Prostate gland (tissue), 2 donors: ENCODE results near the gene TFF2. TPM values are rescaled to one million over a fixed set of nuclear protein-coding genes. Genes with fewer than 3 reads are reported as not detected.
A peak's percentile ranks its signal among the peaks of the same experiment; 100 is the strongest.

Experiments
- DNase-seq: peaks from one replicate; pipeline ENCODE4 v3.0.0-alpha.2; 2019; ENCODE audit warnings: low spot score
- H3K27ac ChIP-seq, 2 donors: fragments of 200-600 bp; sonication (generic); 2 replicates each; pipeline ENCODE4 v1.5.1; 2017 to 2019
- H3K27me3 ChIP-seq: fragments of 200-600 bp; sonication (generic); replicated peaks from 2 replicates; pipeline ENCODE4 v1.5.1; 2019; ENCODE audit not compliant: insufficient read depth
- H3K36me3 ChIP-seq, 2 donors: fragments of 200-600 bp; sonication (generic); 1 replicate in 1 of 2; 2 replicates in 1 of 2; pipeline versions ENCODE4 v1.5.1 to v1.8.1; 2017 to 2019
- H3K4me1 ChIP-seq: fragments of 200-600 bp; sonication (generic); replicated peaks from 2 replicates; pipeline ENCODE4 v1.5.1; 2019
- H3K4me3 ChIP-seq, 2 donors: fragments of 200-600 bp; sonication (generic); 2 replicates each; pipeline ENCODE4 v1.5.1; 2017 to 2019
- H3K9me3 ChIP-seq: fragments of 200-600 bp; sonication (generic); 2 replicates; pipeline ENCODE4 v1.5.1; 2017
- POLR2A ChIP-seq: fragments of 450-650 bp; IDR thresholded peaks from one replicate; pipeline ENCODE4 v1.6.1; 2016; ENCODE audit warnings: antibody characterized with exemption, mild to moderate bottlenecking
- POLR2AphosphoS5 ChIP-seq: sonication (generic); formaldehyde crosslinking; IDR thresholded peaks from one replicate; pipeline ENCODE4 v1.6.1; 2017; ENCODE audit warnings: antibody characterized with exemption
- WGBS: methylation state at CpG from one replicate; pipeline ENCODE4 v1.1.5; 2018; 5-methylcytosine and 5-hydroxymethylcytosine counted together
- intact Hi-C: fragments of 100-400 bp; cut with DNase I; formaldehyde crosslinking; loops from one replicate; pipeline ENCODE4 v1.14.2; 2022
- total RNA-seq, 2 donors: library from RNA; depleted of rRNA; stranded (reverse); fragments of >200 nt; gene quantifications; one replicate each; pipeline ENCODE4 v1.1.0, GENCODE V29; 2016
- TF ChIP-seq, protein P1 (sequence below), 4 experiments: fragments of 200-600 bp in 2 of 4; fragments of 450-650 bp in 2 of 4; sonication (generic) in 2 of 4; IDR thresholded peaks; 1 replicate in 3 of 4; 2 replicates in 1 of 4; pipeline ENCODE4 v1.5.1; 2016 to 2019; ENCODE audit warnings: antibody characterized with exemption in 4 of 4, mild to moderate bottlenecking in 2 of 4, moderate library complexity in 2 of 4

The TFF2 gene
- total RNA-seq, 2 donors from 2014 or later, result not detected

DNA sequence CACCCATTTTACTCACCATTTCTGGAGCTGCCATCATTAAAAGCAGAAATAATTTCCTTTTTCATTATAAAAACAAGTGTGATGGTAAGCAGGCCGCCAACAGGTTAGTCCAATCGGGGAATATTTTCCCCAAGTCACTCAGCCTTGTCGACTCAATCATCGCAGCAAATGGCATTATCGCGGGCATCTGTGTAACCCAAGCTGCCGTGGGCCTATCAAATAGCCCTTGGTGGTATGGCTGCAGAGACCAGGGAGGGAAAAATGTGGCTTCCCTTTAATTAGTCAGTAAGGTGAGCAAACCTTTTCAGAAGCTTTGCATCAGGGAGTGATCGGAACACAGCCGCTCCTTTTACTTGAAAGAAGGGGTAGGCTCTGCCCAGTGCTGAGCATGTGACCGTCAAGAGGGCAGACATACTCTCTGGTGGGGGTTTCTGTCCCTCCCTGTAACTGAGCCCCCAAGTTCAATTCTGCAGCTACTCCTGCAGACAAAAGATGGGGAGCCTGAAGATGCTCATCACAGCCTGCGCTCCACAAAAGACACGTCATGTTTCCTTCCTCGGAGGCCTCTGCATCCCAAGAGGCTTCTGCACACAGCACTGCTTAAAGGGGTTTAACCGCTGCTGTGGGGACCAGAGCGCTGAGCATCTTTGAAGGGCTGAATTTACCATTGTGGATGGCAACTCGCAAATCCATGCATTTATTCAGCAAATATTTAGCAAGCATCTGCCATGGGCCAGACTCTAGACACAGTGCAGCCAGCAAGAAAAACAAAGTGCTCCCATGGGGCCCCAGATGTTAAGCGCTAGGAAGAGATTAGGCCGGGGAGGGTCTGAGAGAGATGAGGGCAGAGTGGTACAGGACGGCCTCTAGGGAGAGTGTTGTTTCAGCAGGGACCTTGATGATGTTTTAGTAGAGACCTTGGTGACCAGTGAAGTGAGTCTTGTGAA is 46.3 kb upstream of the TFF2 start:
- Histone ChIP-seq H3K27me3 (no peaks in the 10 kb centered on the region), H3K4me3 (no peak overlapping the region), H3K4me1 (no peaks in the 10 kb centered on the region), H3K36me3 (no peaks in the 10 kb centered on the region), H3K27ac (no peak overlapping the region), H3K9me3 (no peaks in the 10 kb centered on the region)
- DNase-seq, result no peak
- intact Hi-C loops, result no loop called here
- 92% methylated on average over 19 of the region's 19 CpGs for WGBS
- TF ChIP-seq, protein P1, sequence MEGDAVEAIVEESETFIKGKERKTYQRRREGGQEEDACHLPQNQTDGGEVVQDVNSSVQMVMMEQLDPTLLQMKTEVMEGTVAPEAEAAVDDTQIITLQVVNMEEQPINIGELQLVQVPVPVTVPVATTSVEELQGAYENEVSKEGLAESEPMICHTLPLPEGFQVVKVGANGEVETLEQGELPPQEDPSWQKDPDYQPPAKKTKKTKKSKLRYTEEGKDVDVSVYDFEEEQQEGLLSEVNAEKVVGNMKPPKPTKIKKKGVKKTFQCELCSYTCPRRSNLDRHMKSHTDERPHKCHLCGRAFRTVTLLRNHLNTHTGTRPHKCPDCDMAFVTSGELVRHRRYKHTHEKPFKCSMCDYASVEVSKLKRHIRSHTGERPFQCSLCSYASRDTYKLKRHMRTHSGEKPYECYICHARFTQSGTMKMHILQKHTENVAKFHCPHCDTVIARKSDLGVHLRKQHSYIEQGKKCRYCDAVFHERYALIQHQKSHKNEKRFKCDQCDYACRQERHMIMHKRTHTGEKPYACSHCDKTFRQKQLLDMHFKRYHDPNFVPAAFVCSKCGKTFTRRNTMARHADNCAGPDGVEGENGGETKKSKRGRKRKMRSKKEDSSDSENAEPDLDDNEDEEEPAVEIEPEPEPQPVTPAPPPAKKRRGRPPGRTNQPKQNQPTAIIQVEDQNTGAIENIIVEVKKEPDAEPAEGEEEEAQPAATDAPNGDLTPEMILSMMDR (IDR thresholded peaks at IDR 0.05), result no peak
- TF ChIP-seq POLR2A, result no peak
- TF ChIP-seq POLR2AphosphoS5, result no peak

DNA sequence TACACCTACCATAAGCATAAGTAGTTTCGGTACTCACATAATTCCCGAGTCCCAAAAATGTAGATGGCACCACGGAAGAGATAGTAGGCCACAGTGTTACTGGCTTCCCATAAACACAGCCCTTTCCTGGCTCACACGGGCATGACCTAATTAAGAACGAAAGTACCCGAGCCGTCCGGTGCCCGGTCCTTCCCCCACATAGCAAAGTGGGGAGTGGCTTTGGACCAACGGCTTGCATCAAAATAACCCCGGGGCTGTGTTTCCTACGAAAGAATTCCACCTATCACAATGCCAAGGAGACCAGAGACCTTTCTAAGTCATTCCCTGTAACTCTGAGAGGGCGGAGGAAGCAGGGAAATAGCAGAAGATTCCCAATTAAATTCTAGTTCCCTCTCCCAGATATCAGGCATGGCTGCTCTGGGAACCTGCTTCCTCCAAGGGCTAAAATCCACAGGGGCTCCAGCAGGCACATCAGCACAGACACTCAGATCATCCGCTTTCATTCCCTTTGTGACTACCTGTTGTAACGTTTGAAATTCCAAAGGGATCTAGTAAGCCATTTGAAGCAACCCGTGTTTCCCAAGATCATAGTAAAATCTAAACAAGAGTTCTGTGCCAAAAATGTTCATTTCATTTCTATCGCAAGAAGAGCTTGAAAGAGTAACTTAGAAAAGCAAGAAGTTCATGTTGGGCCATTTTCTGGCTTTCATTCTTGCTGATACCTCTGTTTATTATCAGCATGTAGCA is 45.3 kb upstream of the TFF2 start, which contains the start of gene TMPRSS3:
Gene TMPRSS3, minus strand, starts transcription at position 148 of the 747 bp plus-strand sequence. CDS start 635 bp downstream, outside the sequence.
- 49% methylated on average over 17 of the region's 17 CpGs for WGBS
- H3K4me3 ChIP-seq, result no peak within 1 kb of the TSS

DNA sequence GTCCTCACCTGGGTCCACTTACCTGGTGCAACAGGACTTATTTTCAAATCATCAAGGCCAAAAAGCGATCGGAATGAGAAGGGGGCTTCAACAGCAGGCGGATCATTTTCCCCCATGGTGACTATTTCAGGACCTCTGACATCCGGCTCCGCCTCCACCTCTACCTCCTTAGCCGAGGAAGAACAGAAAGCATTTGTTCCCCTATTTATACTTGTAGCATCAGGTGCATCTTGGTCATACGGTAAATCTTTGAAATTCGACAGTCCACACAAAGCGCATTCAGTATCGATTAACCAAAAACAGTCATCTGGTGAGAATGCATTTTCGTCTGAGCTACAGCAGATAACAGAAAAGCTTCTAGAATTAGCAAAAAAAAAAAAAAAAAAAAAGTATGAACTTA is 44.5 kb upstream of the TFF2 start:
- Histone ChIP-seq H3K27ac (no peak overlapping the region), H3K9me3 (no peaks in the 10 kb centered on the region), H3K4me3 (no peak overlapping the region), H3K36me3 (no peaks in the 10 kb centered on the region), H3K4me1 (no peaks in the 10 kb centered on the region), H3K27me3 (no peaks in the 10 kb centered on the region)
- TF ChIP-seq POLR2A (no peak), POLR2AphosphoS5 (no peak)
- TF ChIP-seq, protein P1 (IDR thresholded peaks at IDR 0.05), result no peak
- intact Hi-C loops, result no loop called here
- DNase-seq, result no peak
- 94% methylated on average over 11 of the region's 11 CpGs for WGBS

More for the DNA sequence above, 45.3 kb upstream of the TFF2 start, which contains the start of gene TMPRSS3:
- no peak for TF ChIP-seq POLR2A
- peak; percentile 7 for TF ChIP-seq POLR2AphosphoS5
- TF ChIP-seq, protein P1 (IDR thresholded peaks at IDR 0.05), result no peak
- peak; percentile 44 for DNase-seq
- H3K27me3 ChIP-seq, result no peaks in the 10 kb centered on the region
- intact Hi-C loops, result no loop called here
- no peak within 1 kb of the TSS for H3K27ac ChIP-seq
- no peaks in the 10 kb centered on the region for H3K9me3 ChIP-seq
- no peaks in the 10 kb centered on the region for H3K4me1 ChIP-seq
- H3K36me3 ChIP-seq, result no peaks in the 10 kb centered on the region

DNA sequence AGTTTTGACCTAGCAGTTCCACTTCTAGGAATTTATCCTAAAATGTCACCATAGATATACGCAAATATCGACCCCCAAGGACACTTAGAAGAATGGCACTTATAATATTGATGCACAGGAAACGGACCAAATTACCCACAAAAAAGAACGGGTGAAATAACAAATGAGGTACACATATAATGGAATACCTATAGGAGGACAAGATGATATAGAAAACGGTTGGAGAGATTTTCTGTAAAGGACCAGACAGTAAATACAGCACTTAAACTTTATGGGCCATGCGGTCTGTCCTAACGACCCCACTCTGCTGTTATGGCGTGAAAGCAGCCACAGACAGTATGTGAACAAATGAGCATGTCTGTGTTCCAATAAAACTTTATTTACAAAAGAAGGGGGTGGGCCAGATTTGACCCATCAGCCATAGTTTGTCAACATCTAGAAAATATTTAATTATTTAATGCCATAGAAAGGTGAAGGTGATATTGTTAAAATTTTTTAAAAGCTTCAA is 42.7 kb upstream of the TFF2 start:
- no peak overlapping the region for H3K4me3 ChIP-seq
- H3K9me3 ChIP-seq, result no peaks in the 10 kb centered on the region
- WGBS, result 57% methylated on average over 8 of the region's 8 CpGs
- H3K27ac ChIP-seq, result no peak overlapping the region
- no peaks in the 10 kb centered on the region for H3K36me3 ChIP-seq
- DNase-seq, result no peak
- no peaks in the 10 kb centered on the region for H3K4me1 ChIP-seq
- TF ChIP-seq, protein P1 (IDR thresholded peaks at IDR 0.05), result no peak
- no peak for TF ChIP-seq POLR2AphosphoS5
- TF ChIP-seq POLR2A, result no peak
- intact Hi-C loops, result no loop called here
- no peaks in the 10 kb centered on the region for H3K27me3 ChIP-seq
